Stimulated activated CD4-positive, alpha-beta T cell treated with anti-CD3 and anti-CD28 coated beads, Interleukin-4, amount 100 ng/mL, for 24 hours (primary cell): Measurements from ENCODE around the gene GATB.
"Not testable (repeated sequence)": the region's sequence is repeated elsewhere in the genome, so short reads cannot be mapped to it uniquely, and the experiment has no call there.

Experiments
- DNase-seq: peaks from one replicate; pipeline ENCODE4 v3.0.0-alpha.2; 2020

Gene GATB

DNA sequence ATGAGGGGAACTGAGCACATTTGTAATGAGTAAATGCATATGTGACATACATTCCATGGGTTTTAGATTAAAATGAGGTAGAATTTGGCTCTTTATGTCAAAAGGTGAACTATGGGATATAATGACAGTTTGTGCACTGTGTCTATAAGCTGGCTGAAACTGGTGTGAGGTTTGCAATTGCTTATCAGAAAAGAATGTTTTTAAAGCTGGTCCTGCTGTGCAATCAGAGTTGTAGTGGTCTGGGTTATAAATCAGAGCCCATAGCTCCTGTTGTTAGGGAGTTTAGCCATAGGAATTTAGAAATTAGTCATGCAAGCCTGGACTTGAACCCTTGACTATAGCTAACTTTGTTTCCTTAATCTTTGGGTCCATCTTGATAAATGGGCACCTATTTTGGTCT lies 23.1 kb upstream of the GATB start:
- DNase-seq: no peak

DNA sequence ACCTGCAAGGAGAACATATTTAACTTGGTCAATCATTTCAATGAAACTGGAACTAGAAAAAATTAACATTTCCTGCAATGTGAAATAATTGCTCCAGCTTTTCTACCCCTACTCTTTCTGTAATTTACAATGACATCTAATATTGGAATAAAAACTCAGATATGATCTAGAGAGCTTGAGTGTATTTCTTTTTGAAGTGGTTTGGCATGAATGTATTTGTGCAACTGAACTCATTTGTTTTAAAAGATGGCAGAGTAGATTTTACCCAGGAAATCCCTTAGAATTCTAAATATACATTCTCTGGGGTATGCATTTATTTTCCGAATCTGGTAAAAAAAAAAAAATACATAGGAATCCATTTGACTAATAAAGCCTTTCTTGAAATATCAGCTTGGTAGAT lies 21.5 kb upstream of the GATB start:
- no peak for DNase-seq

DNA sequence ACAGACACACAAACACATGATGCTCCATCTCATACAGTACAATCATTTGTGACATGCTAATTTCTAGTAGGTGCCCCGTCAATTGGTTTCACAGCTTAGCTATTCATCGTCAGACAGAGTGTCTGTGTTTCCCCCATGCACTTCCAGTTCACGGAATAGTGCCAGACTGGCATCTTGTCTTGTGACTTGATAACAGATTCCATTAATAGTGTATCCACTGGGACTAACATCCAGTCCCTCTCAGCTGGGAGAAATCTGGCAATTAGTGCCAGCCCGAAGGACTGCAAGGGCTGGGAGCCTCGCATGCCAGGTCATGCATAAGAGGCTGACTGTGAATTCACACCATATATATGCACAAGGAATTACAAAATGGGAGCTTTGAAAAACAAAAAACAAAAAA lies 20.2 kb upstream of the GATB start:
- no peak for DNase-seq

GRCh38 chr4:151777471-151777870 lies 16.7 kb upstream of the GATB start:
- no peak for DNase-seq

GRCh38 chr4:151774324-151774723 lies 13.5 kb upstream of the GATB start:
- DNase-seq: no peak

GRCh38 chr4:151772274-151772673 lies 11.5 kb upstream of the GATB start:
- DNase-seq: no peak

- no peak for DNase-seq
Observed at GRCh38 chr4:151771664-151772063, 10.9 kb upstream of the GATB start.

- no peak for DNase-seq
Observed at GRCh38 chr4:151770154-151770553, 9.3 kb upstream of the GATB start.

- no peak for DNase-seq
Observed at GRCh38 chr4:151768835-151769234, 8.0 kb upstream of the GATB start.

DNA sequence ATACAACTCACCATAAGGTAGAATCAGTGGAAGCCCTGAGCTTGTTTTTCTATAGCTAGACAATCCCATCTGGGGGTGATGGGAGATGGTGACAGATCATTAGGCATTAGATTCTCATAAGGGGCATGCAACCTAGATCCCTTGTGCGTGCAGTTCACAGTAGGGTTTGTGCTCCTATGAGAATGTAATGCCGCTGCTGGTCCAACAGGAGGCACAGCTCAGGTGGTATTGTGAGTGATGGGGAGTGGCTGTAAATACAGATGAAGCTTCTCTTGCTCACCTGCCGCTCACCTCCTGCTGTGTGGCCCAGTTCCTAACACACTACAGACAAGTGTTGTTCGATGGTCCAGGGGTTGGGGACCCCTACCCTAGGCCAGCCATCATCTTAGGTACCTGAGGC lies 5.9 kb upstream of the GATB start:
- DNase-seq: peak; percentile 3

DNA sequence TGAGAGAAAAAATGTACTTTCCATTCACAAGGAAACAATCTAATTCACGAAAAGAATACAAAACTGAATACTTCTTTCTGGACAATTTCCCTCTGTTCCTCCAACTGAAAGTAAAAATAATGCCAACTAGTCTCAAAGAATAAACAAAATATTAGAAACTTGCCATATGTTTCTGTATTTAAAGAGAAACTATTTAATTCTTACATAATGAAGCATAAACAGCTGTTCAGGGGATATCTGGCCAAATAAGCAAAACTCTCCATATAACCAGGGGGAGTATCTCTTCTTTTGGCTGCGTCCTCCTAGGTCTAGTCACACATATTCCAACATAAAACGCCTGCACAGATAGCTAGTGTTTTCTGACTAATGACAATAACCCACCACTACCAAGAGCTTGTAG lies 805 bp downstream of the GATB start:
- no peak for DNase-seq

- DNase-seq: no peak
Observed at GRCh38 chr4:151753056-151753455, 7.8 kb downstream of the GATB start.

GRCh38 chr4:151750156-151750555 lies 10.7 kb downstream of the GATB start:
- no peak for DNase-seq

DNA sequence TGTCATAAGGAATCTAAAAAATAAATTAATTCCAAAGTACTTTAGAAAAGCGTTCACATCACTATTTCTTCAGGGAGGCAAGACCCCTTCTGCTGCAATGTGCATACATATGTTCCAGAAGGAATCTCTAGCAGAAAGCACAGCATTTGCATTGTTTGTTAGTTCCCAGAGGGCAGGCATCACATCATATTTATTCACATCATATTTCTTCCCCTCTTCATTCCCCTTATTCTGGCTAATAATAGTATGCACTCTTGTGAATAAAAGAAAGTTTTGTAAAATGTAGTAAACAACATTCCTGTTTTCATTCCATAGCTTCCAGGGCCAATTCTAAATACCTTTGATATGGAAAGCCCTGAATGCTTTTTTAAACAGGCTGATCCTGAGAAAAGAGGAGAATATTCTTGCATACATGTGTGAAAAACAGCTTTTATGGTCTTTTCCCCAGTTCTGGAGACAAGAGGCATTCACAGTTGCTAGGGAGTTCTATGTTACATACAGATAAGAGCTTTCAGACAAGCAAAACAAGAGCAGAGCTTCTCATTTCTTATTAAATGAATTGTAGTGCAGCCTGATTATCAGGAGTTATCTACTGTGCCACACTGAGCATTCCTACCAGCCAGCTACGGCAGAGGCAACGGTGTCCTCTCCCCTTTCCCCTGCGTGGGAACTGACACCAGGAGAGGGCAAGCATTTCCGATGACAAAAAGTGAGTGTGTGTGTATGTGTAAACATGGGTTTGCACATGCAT lies 15.2 kb downstream of the GATB start:
- DNase-seq: no peak

- no peak for DNase-seq
Observed at GRCh38 chr4:151744614-151745013, 16.2 kb downstream of the GATB start.

GRCh38 chr4:151743894-151744293 lies 16.9 kb downstream of the GATB start:
- DNase-seq: no peak

DNA sequence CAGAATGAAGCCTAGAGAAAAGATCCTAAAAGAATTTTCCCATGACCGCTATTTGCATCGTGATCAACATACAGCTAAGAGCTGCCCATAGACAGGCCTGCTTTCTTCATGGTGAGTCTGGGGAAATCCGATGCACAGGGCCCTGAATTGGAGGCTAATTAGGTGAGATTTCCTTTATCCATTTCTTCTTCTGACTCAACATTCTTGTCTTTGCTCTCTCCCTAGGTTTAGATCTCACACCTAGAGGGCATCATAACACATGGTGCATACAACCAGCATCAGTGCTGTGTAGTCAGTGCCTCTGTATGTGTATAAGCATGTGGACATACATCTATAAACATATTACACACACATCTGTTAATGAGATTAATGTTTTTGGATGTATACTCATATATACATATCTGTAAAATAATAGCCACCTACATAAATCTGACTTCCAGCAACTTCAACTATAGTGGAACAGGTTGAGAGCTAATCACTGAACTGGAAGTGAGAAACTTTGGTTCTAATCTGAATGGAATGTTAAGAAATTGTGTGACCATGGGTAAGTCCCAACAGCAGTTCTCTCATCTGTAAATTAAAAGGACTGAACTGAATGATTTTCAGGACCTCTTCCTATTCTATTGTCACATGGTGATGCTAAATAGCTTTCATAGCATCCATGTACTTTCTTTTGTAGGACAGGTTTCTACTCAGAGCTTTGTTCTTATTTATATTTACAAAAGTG lies 17.5 kb downstream of the GATB start:
- no peak for DNase-seq

GRCh38 chr4:151738720-151739517 lies 21.9 kb downstream of the GATB start:
- DNase-seq: no peak

- DNase-seq: not testable (repeated sequence)
Observed at GRCh38 chr4:151736852-151737251, 24.0 kb downstream of the GATB start.

DNA sequence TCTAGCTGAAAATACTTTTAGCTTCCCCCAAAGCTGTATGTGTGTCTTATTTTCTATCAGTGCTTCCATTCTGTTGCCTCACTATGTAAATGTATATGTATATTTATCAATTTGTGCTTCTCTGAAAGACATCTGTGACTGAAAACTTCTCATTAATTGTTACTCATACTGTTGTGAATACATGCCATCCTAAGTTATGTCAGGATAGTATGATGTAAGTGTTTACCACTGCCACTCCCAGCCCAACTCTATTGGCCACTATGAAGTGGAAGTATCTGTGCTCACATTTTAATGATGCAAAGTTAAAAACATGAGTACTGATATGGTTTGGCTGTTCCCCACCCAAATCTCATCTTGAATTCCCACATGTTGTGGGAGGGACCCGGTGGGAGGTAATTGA lies 24.4 kb downstream of the GATB start:
- DNase-seq: no peak

- DNase-seq: not testable (repeated sequence)
Observed at GRCh38 chr4:151731670-151732069, 29.1 kb downstream of the GATB start.

- DNase-seq: no peak
Observed at GRCh38 chr4:151729731-151730559, 30.9 kb downstream of the GATB start.

- DNase-seq: no peak
Observed at GRCh38 chr4:151728679-151729078, 32.1 kb downstream of the GATB start.
